ENCODE results near the gene CLN6.
"Not testable (repeated sequence)": the region's sequence is repeated elsewhere in the genome, so short reads cannot be mapped to it uniquely, and the experiment has no call there.

The CLN6 gene

DNA sequence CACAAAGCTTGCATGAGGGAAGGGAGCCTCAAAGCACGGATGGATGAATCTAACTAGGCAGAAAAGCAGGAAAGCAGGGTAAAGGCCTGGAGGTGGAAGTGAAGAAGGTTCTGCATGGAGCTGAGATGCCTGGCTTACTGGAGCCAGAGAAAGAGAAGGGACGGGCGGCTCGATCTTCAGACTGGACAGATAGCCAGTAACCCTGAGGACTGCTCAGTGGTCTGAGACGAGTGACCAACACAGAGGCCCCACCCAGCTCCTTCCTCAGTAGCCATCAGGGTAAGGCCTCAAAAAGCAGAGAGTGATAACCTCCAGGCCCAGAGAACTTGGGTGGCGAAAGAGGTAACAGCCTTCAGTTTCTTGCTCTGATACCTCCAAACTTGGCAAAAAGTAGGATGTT, 6.4 kb downstream of the CLN6 start:
- no peak for DNase-seq (ENCODE audit: low spot score)

DNA sequence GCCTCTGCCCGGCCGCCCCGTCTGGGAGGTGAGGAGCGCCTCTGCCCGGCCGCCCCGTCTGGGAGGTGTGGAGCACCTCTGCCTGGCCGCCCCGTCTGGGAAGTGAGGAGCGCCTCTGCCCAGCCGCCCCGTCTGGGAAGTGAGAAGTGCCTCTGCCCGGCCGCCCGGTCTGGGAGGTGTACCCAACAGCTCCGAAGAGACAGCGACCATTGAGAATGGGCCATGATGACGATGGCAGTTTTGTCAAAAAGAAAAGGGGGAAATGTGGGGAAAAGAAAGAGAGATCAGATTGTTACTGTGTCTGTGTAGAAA, 7.1 kb downstream of the CLN6 start:
- DNase-seq (ENCODE audit: low spot score): not testable (repeated sequence)

DNA sequence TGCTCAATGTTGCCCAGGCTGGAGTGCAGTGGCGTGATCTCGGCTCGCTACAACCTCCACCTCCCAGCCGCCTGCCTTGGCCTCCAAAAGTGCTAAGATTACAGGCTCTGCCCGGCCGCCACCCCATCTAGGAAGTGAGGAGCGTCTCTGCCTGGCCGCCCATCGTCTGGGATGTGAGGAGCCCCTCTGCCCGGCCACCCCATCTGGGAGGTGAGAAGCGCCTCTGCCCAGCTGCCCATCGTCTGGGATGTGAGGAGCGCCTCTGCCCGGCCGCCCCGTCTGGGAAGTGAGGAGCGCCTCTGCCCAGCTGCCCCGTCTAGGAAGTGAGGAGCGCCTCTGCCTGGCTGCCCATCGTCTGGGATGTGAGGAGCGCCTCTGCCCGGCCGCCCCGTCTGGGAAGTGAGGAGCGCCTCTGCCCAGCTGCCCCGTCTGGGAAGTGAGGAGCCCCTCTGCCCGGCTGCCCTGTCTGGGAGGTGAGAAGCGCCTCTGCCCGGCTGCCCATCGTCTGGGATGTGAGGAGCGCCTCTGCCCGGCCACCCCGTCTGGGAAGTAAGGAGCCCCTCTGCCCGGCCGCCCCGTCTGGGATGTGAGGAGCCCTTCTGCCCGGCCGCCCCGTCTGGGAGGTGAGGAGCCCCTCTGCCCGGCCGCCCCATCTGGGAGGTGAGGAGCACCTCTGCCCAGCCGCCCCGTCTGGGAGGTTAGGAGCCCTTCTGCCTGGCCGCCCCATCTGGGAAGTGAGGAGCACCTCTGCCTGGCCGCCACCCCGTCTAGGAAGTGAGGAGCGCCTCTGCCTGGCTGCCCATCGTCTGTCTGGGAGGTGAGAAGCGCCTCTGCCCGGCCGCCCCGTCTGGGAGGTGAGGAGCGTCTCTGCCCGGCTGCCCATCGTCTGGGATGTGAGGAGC, 7.7 kb downstream of the CLN6 start:
- not testable (repeated sequence) for DNase-seq (ENCODE audit: low spot score)

DNA sequence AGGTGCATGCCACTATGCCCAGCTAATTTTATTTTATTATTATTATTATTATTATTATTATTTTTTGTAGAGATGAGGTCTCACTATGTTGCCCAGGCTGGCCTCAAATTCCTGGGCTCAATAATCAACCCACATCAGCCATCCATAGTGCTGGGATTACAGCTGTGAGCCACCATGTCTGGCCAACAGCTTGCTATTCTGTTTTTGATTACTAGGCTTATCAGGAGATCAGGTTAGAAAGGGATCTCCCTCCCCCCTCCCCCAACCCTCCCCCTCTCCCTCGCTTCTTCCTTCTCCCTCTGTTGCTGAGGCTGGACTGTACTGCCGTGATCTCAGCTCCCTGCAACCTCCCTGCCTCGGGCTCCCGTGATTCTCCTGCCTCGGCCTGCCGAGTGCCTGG, 8.6 kb downstream of the CLN6 start:
- no peak for DNase-seq (ENCODE audit: low spot score)

- DNase-seq (ENCODE audit: low spot score): no peak
These were observed 9.0 kb downstream of the CLN6 start for GRCh38 chr15:68220489-68220888.

GRCh38 chr15:68218847-68219798, 10.4 kb downstream of the CLN6 start:
- DNase-seq (ENCODE audit: low spot score): no peak

- DNase-seq (ENCODE audit: low spot score): no peak
These were observed 11.2 kb downstream of the CLN6 start for GRCh38 chr15:68218331-68218730.

- no peak for DNase-seq (ENCODE audit: low spot score)
These were observed 12.2 kb downstream of the CLN6 start for GRCh38 chr15:68217341-68217740.

DNA sequence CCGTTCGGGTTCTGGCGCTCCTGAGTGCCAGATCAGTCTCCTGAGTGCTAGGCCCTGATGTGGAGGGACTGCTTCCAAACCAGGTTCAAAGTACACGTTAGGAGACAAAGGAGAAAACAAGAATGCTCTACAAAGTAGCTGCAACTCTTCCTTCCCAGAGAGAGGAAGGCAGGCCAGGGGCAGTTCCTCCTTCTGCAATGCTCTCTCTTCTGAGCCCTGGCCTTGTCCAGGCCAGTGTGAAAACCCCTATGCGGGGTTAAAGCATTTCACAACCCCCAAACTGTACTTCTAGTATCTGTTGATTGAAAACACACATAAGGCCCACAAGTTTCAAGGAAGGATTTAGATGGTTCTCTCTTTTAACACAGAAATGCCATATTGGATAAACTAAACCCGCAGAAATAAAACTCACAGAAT, 14.7 kb downstream of the CLN6 start:
- DNase-seq (ENCODE audit: low spot score): no peak

GRCh38 chr15:68213991-68214837, 15.3 kb downstream of the CLN6 start:
- DNase-seq (ENCODE audit: low spot score): no peak

DNA sequence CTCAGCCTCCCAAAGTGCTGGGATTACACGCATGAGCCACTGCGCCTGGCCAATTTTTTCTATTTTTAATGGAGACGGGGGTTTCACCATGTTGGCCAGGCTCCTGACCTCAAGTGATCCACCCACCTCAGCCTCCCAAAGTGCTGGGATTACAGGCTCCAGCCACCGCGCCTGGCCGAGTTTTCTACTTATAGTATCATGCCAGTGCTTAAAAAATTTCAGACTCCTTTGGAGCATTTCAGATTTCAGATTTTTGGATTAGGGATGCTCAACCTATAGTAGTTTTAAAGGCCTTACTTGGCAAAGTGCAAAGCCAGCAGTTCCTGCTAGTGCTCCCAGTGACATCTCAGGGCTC, 16.1 kb downstream of the CLN6 start:
- not testable (repeated sequence) for DNase-seq (ENCODE audit: low spot score)

DNA sequence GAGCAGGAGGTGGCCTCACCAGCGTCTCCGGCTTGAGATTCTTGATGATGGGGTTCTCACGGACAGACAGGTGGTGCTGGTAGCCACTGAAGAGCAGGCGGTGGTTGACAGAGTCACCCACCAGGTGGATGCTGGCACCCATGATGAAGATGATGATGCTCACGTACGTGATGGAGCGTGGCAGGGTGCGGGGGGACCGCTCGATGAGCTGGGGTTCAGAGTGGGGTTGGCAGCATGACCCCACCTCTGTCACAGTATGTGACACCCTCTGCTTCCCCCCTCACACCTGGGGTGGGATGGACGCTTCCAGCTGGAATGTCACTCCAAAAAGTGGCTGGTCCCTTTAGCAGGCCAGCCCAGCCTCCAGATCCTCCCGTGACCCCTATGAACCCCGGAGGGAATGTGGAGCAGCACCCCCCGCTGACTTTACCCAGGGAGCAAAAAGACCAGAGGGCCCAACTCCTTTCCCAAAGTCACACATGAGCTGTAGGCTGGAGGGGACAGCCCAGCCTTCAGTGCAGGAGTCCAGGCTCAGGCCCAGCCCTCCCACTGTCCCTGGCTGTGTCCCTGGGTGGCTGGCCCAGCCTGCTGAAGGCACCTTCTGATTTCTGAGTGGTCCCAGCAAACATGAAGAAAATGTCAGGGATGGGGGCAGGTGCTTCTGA, 17.7 kb downstream of the CLN6 start:
- DNase-seq (ENCODE audit: low spot score): no peak

- DNase-seq (ENCODE audit: low spot score): peak; percentile 89
These were observed 18.5 kb downstream of the CLN6 start for GRCh38 chr15:68210821-68211655.

DNA sequence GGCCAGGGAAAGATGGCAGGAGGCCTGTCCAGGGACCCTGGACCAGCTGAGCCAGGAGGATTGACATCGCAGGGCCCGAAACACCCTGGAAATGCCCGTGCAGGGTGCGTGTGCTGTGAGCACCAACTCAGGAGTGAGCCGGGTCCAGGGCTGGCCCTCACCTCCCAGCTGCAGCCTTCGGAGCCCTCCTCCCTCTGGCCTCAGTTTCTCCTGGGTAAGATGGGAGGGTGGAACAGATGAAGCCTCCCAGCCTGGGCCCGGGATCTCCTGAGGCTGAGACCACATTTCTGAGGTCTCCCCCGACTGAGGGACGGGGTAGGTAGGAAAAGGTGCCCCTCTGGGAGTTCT, 19.1 kb downstream of the CLN6 start:
- DNase-seq (ENCODE audit: low spot score): no peak

DNA sequence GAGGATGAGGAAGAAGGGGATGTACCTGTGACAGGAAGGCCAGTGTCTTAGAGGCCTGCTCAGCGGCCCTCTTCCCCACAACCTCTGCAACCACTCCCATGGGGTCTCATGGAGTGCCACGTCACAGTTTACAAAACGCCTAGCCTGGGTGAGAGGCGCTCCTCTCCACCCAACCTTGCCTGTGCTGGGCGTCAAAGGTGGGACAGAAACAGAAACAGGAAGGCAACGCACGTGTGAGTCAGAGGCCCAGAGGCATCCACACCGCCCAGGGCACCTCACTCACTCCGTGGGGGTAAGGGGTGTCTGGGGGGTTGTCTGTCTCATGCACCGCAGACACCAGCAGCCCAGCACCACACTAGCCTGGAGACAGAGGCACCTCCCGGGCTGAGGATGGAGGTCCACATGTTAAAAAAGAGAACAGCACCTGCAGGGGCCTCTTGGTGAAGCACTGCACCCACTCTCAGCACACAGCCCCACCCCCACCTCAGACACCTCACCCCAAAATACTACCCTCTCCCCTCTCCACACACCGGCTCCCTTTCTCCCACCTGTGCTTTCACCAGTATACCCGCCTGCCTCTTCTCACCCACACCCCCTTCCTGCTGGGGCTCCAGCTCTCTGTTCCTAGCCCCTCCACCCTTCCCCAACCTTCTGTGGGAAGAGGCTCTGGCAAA, 19.7 kb downstream of the CLN6 start:
- DNase-seq (ENCODE audit: low spot score): no peak

GRCh38 chr15:68209272-68209671, 20.3 kb downstream of the CLN6 start:
- DNase-seq (ENCODE audit: low spot score): no peak

- no peak for DNase-seq (ENCODE audit: low spot score)
These were observed 20.8 kb downstream of the CLN6 start for GRCh38 chr15:68208636-68209240.

DNA sequence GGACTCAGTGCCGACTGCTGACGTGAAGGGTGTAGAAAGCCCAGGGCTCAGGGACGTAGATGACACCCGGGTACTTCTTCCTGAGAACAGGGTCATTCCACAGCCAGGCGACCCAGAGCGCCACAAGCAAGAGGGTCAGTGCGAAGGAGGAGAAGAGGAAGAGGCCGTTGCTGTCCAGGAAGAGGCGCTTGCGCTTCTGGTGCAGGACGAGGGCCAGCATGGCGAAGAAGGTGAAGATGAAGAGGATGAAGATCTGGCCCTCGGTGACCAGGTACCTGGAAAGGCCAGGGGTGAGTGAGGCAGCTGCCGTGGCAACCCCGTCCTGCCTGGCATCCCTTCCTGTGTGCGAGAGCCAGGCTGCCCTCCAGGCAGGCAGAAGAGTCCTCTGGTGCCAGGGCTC, 21.4 kb downstream of the CLN6 start:
- no peak for DNase-seq (ENCODE audit: low spot score)

GRCh38 chr15:68207176-68207935, 22.2 kb downstream of the CLN6 start:
- DNase-seq (ENCODE audit: low spot score): no peak
